Neutrophil (primary cell): ENCODE data around the gene TPPP3.

ENCODE experiments used
- H3K27ac ChIP-seq: fragments of 200-600 bp; sonication (generic); 2 replicates; pipeline ENCODE4 v1.5.1; 2016; ENCODE audit warnings: mild to moderate bottlenecking, moderate library complexity
- H3K27me3 ChIP-seq: fragments of 200-600 bp; sonication (generic); 2 replicates; pipeline ENCODE4 v1.6.0; 2016; ENCODE audit warnings: mild to moderate bottlenecking
- H3K36me3 ChIP-seq: fragments of 200-600 bp; sonication (generic); 2 replicates; pipeline ENCODE4 v1.5.1; 2017
- H3K4me1 ChIP-seq, 2 experiments: fragments of 200-600 bp in 1 of 2; sonication (generic) in 1 of 2; 1 replicate in 1 of 2; 2 replicates in 1 of 2; pipeline versions ENCODE4 v1.5.1 to v1.6.1; 2013 to 2016; ENCODE audit warnings: low read depth in 1 of 2, low read length in 1 of 2, mild to moderate bottlenecking in 1 of 2, moderate library complexity in 1 of 2; ENCODE audit not compliant: control insufficient read depth in 1 of 2, insufficient read depth in 1 of 2
- H3K4me3 ChIP-seq, 2 experiments: fragments of 200-600 bp in 1 of 2; sonication (generic) in 1 of 2; 1 replicate in 1 of 2; 2 replicates in 1 of 2; pipeline ENCODE4 v1.5.1; 2013 to 2016; ENCODE audit warnings: low read depth in 1 of 2, low read length in 1 of 2, mild to moderate bottlenecking in 1 of 2, moderate library complexity in 1 of 2
- H3K9me3 ChIP-seq: fragments of 200-600 bp; sonication (generic); 2 replicates; pipeline ENCODE4 v1.5.1; 2016
- CTCF ChIP-seq: fragments of 200-600 bp; sonication (generic); IDR thresholded peaks from 2 replicates; pipeline ENCODE4 v1.5.1; 2016; ENCODE audit warnings: antibody characterized with exemption

TPPP3 gene

GRCh38 chr16:67399749-67400704 lies 6.7 kb upstream of the TPPP3 start:
- no peak for TF ChIP-seq CTCF
- H3K36me3 ChIP-seq, result no peaks in the 10 kb centered on the region
- peaks cover 5 to 7% of the 10 kb centered on the region in 2 experiments for H3K4me1 ChIP-seq
- no peak overlapping the region for H3K27ac ChIP-seq
- no peak overlapping the region for H3K4me3 ChIP-seq
- no peaks in the 10 kb centered on the region for H3K9me3 ChIP-seq
- peaks cover 40% of the 10 kb centered on the region for H3K27me3 ChIP-seq

GRCh38 chr16:67399218-67399733 lies 6.0 kb upstream of the TPPP3 start:
- TF ChIP-seq CTCF, result peak; percentile 72
- no peak overlapping the region for H3K27ac ChIP-seq
- H3K9me3 ChIP-seq, result no peaks in the 10 kb centered on the region
- no peaks in the 10 kb centered on the region for H3K36me3 ChIP-seq
- H3K27me3 ChIP-seq, result peaks cover 47% of the 10 kb centered on the region
- peaks cover 12 to 15% of the 10 kb centered on the region in 2 experiments for H3K4me1 ChIP-seq
- no peak overlapping the region for H3K4me3 ChIP-seq

GRCh38 chr16:67398546-67399217 lies 5.4 kb upstream of the TPPP3 start:
- H3K4me1 ChIP-seq, result peaks cover 18 to 21% of the 10 kb centered on the region in 2 experiments
- no peak for TF ChIP-seq CTCF
- H3K36me3 ChIP-seq, result no peaks in the 10 kb centered on the region
- no peaks in the 10 kb centered on the region for H3K9me3 ChIP-seq
- peaks cover 53% of the 10 kb centered on the region for H3K27me3 ChIP-seq
- no peak overlapping the region for H3K27ac ChIP-seq
- no peak overlapping the region for H3K4me3 ChIP-seq

- H3K36me3 ChIP-seq, result no peaks in the 10 kb centered on the region
- no peak overlapping the region for H3K4me3 ChIP-seq
- peaks cover 25 to 28% of the 10 kb centered on the region in 2 experiments for H3K4me1 ChIP-seq
- no peak for TF ChIP-seq CTCF
- no peaks in the 10 kb centered on the region for H3K9me3 ChIP-seq
- peaks cover 60% of the 10 kb centered on the region for H3K27me3 ChIP-seq
- no peak overlapping the region for H3K27ac ChIP-seq
These were observed 4.7 kb upstream of the TPPP3 start for GRCh38 chr16:67397812-67398545.
